GM21367 (cell line): ENCODE results near the gene SRPK1.

Experiments
- ATAC-seq: cut with Tn5 transposase; IDR thresholded peaks from one replicate; pipeline ENCODE4 v1.9.1; 2021; ENCODE audit not compliant: unreplicated experiment

SRPK1 gene

DNA sequence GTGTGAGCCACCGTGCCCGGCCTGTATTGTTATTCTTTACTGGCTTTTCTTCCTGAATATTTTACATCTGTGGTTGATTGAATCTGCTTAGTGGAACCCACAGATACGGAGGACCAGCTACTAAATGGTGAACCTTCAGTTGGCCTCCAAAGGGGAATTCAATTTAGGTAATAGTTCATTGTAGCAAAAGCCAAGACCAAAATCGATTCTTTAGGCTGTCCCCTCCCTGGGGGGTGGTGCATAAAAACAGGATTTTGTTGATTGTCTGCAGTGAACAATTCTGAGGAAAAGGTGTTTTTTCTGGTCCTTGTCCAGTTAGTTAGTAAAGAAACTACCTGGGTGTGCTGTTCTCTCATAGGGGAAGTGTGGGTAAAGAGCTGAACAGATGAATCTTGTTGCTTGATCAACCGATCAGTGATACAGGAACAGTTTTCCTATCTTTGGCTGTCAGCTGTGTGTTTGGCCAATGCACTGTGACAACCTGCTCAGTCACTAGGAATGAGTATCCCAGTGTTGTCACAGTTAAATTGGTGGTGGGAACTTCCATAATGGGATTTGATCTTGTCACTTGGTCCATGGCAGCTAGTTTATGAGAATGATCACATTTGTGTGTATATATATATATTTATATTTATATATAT is 96.2 kb downstream of the SRPK1 start:
- ATAC-seq, result no peak

- no peak for ATAC-seq
Measured at GRCh38 chr6:35823601-35824000, 97.3 kb downstream of the SRPK1 start.

DNA sequence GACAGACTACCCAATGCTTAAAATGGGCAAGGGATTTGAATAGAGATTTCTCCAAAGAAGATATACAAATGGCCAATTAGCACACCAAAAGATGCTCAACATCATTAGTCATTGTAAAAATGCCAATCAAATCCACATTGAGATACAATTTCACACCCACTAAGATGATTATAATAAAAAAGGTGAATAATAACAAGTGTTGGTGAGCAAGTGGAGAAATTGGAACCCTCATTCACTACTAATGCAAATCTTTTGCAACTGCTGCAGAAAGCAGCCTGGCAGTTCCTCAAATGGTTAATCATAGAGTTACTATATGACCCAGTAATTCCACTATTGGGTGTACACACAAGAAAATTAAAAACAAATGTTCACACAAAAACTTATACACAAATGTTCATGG is 103.4 kb downstream of the SRPK1 start:
- ATAC-seq, result no peak

GRCh38 chr6:35811699-35811995 is 109.3 kb downstream of the SRPK1 start:
- no peak for ATAC-seq

DNA sequence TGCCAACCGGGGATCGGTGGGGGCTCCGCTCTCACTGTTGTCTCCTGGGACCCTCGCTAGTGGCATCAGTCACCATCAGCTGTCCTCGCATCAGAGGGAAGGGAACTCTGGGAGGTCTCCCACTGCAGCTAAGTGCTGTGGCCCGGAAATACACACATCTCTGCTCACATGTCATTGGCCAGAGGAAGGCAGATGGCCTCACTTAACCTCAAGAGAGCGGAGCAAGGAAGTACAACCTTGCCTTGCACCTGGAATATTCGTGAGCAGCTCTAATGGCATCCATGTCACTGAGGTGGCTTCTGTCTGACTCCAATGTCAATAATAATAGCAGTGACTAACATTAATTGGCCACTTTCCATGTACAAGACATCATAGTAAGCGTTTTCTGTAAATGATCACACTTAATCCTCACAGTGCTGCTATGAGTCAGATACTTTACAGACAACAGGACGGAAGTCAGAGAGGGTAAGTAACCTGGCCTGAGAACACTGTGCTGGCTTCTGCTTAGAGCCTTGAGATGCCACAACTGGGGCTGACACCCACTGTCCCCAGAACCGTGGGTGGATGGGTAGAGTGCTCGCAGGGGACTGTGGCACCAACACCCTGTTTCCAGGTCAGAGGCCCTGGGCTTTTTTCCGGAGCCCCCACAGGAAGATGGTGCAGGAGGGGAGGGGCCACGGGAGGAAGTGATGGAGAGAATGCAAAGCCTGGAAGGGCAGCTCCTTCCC is 109.8 kb downstream of the SRPK1 start:
- ATAC-seq, result no peak

DNA sequence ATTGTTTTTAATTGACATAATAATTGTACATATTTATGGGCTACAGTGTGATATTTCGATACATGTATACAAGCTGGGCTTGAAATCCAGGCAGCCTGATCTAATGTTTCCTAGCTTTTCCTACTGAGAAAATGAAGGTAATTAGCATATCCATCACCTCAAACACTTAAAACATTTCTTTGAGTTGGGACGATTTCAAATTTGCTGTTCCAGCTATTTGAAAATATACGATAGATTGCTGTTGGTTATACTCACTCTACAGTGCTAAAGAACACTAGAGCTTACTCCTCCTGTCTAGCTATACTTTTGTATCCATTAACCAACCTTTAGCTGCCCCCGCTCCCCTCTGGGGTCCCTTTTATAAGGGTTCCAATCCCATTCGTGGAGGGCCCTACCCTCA is 111.1 kb downstream of the SRPK1 start:
- ATAC-seq, result no peak

DNA sequence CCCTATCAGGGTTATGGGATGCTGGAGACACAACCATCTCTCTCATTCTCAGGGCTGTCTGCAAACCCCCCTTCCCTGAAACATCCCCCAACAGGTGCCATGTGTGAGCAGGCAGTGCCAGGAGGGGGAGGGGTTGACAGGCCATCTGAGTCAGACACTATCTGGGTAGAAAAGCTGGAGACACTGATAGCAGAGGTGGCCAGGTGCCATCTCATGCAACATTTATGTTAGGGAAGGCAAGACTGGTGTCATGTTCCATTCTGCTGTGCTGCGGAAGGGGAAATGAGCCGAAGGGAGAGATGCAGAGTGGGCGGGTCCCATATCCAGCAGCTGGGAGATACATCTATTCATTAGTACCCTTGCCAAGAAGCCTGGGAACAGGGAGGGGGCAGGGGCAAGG is 112.2 kb downstream of the SRPK1 start:
- ATAC-seq, result no peak

DNA sequence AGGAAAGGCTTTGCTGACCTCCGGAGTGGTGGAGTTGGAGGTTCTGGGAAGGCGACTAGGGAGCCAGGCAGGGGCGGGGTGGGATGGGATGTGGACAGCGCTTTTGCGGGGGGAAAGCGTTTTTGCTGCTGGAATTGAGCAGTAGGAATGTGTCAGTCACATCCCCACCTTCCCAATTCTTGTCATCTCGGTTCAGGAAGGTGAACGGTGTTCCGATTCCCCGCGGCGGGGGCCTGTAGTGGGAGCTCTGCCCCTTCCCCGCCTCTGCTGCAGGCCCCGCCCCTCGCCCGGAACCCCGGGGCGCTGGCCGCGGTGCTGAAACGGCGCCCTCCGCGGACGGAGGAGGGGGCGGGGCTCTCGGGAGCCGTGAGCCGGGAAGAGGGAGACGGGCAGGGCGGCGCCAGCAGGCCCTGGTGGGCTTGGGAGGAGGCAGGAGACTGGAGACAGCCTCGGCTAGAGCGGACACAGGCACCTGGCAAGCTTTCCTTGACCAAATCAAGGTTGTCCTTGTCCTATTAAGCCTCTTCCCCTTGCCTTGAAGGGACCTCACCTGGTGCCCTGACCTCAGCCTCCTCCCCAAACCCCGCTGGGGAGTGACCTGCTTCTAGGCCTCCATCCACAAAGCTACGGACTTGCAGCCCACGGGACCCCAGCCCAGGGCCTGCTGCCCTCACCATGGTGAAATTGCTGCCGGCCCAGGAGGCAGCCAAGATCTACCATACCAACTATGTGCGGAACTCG is 115.7 kb downstream of the SRPK1 start, which contains the start of gene LHFPL5:
LHFPL5 (plus strand) TSS at position 357 of the 741 bp plus-strand sequence; CDS start at position 676, 319 bp downstream.
- ATAC-seq, result no peak

- no peak for ATAC-seq
Measured at GRCh38 chr6:35801148-35801547, 119.8 kb downstream of the SRPK1 start.

GRCh38 chr6:35798706-35799105 is 122.2 kb downstream of the SRPK1 start:
- ATAC-seq, result no peak

DNA sequence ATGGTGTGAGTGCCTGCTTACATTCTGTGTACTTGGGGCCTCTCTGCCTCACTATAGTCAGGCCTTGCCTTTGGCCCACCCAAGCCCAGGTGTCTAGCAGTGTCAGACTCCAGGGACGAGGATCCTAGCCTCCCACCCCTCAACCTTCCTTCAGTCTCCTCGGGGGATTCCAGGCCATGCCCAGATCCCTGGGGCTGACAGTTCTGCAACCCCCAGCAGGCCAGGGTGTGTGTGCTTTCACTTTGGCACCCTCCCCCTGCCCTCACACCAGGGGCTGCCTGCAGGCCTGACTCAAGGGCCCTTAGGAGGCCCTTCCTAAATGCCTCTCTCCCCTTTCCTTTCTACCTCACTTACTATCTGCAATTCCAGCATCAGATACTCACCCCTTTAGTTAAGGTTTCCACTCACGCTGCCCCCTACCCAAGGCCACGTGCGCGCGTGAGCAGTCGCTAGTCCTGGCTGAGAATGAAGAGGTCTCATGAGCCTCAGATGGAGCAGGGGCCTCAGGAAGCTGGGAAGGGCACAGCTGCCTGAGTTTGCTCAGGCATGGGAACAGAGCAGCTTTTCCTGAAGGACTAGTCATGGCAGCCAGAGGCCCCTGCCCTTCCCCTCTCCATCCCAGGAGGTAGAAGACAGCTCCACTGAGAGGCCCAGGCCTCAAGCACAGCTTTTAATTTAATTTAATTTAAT is 122.9 kb downstream of the SRPK1 start:
- no peak for ATAC-seq

DNA sequence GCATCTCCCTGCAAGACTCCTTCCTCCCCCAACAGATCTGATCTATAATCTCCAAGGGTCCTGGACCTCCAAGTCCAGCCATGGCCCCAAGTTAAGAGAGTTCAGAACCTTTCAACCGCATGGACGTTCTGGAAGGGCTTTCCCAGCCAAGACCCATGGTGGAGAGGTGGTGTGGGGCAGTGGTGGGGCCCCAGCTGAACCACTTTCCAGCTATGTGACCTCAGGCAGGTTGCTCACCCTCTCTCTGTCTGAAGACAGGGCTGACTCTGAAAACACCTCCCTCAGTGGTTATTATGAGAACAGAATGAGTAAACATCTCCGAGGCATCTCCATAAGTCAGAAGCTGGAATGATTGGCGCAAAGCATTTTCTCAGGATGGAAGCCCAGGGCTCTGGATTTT is 124.7 kb downstream of the SRPK1 start:
- no peak for ATAC-seq

GRCh38 chr6:35795453-35796071 is 125.3 kb downstream of the SRPK1 start:
- no peak for ATAC-seq

GRCh38 chr6:35794536-35795452 is 126.1 kb downstream of the SRPK1 start:
- no peak for ATAC-seq

DNA sequence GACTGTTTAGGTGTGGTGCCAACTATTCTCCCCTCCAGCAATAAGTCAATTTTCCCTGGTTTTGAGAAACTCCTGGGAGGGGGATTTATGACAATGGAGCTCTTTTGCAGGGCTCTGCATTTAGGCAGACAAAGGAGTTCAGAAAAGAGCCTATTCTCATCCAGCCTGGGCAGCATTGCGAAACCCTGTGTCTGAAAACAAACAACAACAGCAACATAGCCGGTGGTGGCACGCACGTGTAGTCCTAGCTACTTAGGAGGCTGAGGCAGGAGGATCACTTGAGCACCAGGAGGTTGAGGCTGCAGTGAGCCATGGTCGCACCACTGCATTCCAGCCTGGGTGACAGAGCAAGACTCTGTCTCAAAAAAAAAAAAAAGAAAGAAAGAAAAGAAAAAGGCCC is 130.2 kb downstream of the SRPK1 start:
- ATAC-seq, result no peak

DNA sequence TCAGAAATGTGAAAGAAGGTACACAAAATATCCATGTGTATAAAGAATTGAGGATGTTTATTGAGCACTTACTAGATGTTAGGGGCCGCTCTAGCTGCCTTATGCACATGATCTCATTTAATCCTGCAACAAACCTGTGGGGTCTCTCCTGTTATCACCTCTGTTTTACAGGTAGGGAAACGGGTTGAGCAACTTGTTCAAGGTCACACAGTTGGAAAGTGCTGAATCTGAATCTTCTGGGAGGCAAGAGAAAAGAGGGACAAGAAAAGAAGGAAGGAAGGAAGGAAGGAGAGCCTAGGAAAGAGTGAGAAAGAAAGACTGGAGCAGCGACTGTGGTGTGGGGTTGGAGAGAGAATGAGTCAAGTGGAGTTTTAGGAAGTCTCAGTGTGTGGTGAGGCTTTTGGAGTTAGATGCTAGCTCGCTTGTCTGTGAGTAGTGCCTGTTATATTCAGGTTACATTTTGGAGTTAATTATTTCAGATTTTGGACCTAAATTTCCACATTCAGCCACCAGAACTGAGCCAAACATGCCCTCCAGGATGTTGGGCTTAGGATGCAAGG is 132.4 kb downstream of the SRPK1 start:
- ATAC-seq, result no peak

DNA sequence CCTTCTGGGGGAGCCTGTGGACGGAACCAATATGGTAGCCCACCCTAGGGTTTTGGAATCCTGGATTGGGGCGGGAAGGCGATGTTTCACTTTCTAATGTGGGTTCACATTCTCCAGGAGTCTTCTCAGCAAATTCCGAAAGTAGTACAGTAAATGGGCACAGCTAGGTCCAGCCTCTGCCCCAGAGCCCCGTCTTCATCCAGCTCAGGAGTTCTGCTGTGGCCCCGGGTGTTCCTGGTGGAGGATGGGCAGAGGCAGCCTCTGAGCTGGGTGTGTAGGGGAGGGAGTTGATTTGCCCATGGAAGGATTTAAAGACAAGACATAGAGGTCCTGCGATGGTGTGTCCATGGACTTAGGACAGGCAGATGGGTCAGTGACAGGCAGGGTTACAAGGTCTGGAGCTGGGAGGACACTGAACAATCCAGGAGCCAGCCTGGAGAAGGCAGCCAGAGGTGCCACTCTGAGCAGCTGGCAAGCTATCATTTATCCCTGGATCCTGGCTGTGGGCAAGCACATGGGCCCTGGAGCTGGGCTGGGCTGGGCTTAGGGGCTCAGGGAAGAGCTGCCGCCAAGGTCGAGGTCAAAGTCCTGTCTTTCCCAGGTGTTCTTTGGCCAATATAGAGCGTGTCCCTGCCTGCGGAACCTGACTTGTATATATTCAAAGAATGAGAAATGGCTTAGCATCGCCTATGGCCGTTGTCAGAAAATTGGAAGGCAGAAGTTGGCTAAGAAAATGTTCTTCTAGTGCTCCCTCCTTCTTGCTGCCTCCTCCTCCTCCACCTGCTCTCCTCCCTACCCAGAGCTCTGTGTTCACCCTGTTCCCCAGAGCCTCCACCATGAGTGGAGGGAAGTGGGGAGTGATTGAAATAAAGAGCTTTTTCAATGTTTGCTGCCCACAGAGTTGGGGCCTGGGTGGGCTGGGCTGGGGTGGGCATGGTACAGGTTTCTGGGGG is 133.4 kb downstream of the SRPK1 start:
- ATAC-seq, result no peak

GRCh38 chr6:35786810-35787209 is 134.1 kb downstream of the SRPK1 start:
- ATAC-seq, result no peak

- no peak for ATAC-seq
Measured at GRCh38 chr6:35786272-35786671, 134.6 kb downstream of the SRPK1 start.
